Activated CD4-positive, alpha-beta T cell treated with anti-CD3 and anti-CD28 coated beads, Interleukin-2, Interleukin-4, amounts not matched to agents 100 ng/mL and 50 ng/mL, durations not matched to agents 16 hours and 8 hours (primary cell): ENCODE data around the gene DLG2.

Experiments used
- DNase-seq: peaks from one replicate; pipeline ENCODE4 v3.0.0-alpha.2; 2020; ENCODE audit warnings: low spot score

DLG2 gene

GRCh38 chr11:83720675-83721074, 1906.5 kb downstream of the DLG2 start:
- DNase-seq = no peak

GRCh38 chr11:83717537-83717936, 1909.6 kb downstream of the DLG2 start:
- no peak for DNase-seq

GRCh38 chr11:83715927-83716535, 1911.1 kb downstream of the DLG2 start:
- DNase-seq = no peak

DNA sequence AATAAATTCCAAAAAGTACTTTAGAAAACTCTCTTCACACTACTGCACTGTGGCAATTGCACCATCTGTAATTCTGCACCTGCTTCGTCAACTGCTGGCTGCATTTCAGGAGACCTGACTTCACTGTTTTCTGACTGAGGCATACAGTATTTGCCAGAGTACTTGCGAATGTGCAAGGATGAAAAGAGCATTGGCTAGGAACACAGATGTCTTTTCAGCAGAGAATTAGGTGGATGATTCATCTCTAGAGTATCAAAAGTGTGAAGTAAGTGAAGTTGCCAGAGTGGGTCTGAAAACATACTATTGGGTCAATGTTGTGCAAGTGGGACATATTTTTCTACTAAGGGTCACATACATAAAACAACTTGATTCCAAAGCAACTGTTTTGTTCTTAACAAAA, 1913.4 kb downstream of the DLG2 start:
- DNase-seq = no peak

DNA sequence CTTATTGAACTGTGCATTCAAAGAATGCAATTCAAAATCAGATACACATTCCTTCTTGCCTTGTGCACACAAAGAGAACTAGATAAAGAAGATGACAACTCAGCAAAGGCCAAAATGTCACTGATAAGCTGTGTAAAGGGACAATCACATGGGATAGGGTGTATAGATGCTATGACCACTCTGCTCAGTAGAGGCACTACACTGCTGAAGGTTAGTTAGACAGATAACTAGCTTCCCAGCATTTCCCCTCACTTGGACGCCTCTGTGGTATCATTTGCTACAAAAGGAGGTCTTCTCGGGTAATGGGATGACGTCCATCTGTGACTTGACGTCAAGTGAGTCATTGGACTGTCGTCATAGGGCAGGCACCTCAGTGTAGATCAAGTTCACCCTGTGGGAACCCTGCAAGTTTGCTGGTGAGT, 1916.0 kb downstream of the DLG2 start:
- no peak for DNase-seq

GRCh38 chr11:83709434-83709833, 1917.7 kb downstream of the DLG2 start:
- no peak for DNase-seq

- no peak for DNase-seq
Measured at GRCh38 chr11:83706566-83706965, 1920.6 kb downstream of the DLG2 start.

DNA sequence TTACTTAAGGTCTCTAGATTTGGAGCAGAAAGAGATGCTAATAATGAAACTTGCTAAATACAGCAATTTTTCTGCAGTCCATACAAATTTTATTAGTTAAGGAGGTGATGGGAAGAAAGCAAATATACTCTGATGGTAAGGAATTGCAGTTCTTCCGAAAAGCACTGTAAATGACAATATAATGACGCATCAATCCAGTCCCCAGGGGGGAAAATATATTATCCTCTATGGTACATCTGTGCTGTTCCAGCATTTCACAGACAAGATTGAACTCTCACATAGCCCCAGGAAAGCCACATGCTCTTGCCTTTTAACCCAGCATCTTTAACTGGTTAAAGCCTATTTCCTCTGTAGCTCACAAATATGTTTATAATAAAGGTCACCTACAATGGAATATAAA, 1924.3 kb downstream of the DLG2 start:
- no peak for DNase-seq

DNA sequence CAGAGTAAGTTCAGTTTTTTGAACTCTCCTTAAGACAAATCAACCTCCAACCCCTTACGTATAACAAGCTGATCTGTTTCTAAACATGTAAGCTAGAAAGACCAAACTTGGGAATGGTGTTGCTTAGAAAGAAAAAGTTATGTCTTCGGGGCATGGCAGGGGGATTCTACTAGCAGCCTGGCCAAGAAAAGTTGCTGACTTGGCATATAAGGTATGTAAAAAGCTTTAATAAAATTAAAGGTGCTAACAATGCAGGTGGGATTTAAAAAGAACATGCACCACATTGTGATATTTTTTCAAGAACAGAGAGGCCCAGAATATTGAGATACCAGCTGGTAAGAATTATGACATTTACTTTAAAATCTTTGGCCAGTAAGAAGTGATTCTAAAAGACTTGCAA, 1929.6 kb downstream of the DLG2 start:
- DNase-seq = no peak

DNA sequence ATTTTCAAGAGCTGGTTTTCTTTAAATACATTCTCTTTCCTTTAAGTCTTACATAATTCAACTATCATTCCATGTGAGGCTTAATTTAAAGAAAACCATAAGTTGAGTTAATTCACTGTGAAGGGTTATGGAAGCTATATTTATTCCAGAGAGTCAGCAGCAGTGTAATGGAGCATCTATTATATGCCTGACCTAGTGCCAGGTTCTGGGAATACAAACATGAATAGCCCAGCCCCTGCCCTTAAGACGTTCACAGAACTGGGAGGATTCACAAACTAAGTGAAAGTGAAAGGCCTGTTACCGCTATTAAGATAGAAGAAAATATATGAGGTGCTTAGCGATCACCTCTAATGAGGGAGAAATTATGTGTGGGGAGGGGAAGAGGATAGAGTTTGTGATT, 1932.1 kb downstream of the DLG2 start:
- no peak for DNase-seq

DNA sequence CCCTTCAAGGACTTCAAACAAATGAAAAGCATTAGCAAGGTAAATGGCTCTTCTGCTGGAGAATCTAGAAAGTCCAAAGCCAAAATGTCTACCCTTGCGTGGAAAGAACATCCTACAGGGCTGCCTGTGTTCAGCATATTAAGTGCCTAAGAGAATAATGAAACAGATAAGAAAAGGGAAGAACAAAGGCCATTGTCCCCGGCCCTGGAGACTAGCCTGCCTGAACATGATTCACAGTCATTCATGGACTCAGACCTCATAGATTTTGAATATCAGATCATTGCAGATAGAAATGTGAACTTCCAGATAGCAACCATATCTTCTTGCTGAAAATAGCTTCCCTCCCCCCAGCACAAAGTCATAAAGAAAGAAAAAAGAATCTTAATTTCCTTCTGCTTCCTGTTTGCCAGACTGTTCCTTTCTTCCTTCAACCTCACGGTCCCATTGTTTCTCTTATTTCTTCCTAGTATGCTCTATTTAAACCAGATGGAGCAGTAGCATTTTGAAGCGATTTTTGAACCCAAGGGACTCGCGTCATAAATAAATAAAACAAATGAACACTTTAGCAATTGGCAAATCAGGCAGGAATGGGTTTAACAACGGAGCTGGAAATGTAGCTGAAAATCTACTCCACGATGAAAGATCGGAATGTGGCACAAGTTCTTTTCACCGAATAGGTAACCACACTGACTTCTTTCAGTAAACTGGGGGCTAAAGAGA, 1932.8 kb downstream of the DLG2 start:
- no peak for DNase-seq

DNA sequence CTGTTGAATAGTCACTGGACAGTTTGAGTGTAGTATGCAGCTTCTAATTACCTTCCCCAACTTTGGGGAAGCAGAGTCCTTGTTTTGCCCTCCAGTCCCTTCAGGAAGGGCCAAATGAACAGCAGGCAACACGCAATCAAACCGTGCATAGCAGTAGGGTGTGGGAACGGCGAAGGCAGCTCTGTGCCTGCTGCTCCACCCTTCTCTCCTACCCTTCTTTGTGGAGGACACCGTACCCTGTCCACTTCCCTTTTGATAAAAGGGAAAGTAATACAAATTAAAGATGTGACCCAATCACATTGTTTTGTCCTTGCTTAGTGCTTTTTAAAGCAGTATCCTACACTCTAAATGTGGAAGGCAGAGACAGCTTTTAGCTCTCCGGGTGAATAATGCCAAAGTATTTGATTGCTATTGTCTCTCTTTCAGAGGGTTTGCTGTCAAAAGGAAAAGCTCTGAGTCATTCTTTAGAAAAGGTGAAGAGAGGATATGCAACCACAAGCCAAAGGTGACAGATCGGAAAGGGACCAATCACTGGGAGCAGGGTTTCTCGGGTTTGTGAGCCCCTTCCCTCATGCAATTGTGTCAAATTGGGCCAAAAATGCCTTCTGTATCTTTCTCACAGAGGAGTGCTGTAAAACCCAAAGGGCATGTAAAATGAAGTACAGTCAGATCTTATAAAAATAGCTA, 1933.7 kb downstream of the DLG2 start:
- no peak for DNase-seq

- DNase-seq = no peak
Measured at GRCh38 chr11:83692675-83693074, 1934.5 kb downstream of the DLG2 start.

- no peak for DNase-seq
Measured at GRCh38 chr11:83691451-83691950, 1935.6 kb downstream of the DLG2 start.

DNA sequence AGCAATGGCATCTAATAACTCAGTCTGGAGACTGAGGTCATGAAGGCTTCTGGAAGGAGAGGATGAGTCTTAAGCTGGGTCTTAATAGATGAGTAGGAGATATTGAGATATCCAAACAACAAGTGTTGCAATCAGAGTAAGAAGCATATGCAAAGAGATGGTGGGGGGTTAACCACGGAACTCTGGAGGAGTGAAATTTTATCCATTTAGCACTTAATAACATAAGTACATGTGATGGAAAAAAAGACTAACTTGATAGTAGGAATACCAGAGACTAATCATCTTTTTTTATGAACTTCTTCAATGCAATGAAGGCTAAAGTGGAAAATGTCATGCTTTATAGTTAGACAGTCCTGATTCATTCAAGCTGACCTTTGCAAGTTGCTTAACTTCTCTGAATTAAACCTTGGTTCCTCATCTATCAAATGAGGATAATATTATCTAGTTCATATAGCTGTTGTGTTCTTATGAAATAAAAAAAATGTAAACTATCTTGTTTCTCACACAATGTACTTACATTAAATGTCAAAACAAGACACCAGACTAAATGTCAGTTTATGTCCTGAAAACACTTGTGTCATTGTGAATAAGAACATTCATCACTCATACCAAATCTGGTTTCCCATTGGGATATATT, 1937.9 kb downstream of the DLG2 start:
- DNase-seq = no peak

GRCh38 chr11:83687787-83688186, 1939.4 kb downstream of the DLG2 start:
- no peak for DNase-seq

GRCh38 chr11:83685730-83686129, 1941.4 kb downstream of the DLG2 start:
- no peak for DNase-seq

GRCh38 chr11:83684071-83684470, 1943.1 kb downstream of the DLG2 start:
- no peak for DNase-seq

- no peak for DNase-seq
Measured at GRCh38 chr11:83682611-83682973, 1944.6 kb downstream of the DLG2 start.

- DNase-seq = no peak
Measured at GRCh38 chr11:83681906-83682610, 1945.1 kb downstream of the DLG2 start.

DNA sequence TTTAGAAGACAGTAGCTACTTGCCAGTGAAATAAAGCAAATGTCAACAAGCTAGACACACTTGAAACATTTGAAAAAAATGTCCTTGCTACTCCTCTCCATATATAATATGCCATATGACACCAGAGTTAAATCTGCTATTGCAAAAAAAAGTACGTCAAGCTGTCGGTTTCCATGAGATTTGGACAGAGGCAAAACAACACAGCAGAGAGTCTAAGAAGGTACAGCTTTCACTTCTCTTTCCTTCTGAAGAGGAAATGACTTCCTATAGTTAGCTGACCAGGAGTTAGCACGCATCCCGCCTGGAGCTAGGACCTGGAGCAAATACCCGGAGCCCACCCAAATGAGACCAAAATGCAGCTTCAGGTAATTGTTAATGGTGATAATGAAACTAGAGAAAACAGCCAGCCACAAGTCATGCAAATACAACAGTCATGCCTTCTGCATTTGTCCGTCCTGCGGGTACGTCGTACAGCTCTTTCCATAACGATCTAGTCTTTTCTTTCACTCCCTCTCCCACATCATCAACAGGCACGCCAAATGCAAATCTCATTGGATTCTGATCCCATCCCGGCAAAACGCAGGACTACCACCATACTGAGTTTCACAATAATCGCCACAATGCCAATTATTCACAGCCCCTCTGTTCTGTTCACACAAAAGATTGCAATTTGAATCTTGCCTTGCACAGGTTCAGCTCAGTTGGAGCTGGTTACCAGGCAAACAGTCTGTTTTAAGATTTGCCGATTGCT, 1945.9 kb downstream of the DLG2 start:
- no peak for DNase-seq
